Hematopoietic multipotent progenitor cell treated with erythropoietin and hydrocortisone succinate and interleukin-3 and kit ligand, for 15 days (in vitro differentiated cells): ENCODE data around the gene CD69.
"Not testable (repeated sequence)": the region's sequence is repeated elsewhere in the genome, so short reads cannot be mapped to it uniquely, and the experiment has no call there.

Experiments used
- DNase-seq: peaks from one replicate; pipeline ENCODE4 v3.0.0-alpha.2; 2015; ENCODE audit warnings: low spot score

CD69 gene

DNA sequence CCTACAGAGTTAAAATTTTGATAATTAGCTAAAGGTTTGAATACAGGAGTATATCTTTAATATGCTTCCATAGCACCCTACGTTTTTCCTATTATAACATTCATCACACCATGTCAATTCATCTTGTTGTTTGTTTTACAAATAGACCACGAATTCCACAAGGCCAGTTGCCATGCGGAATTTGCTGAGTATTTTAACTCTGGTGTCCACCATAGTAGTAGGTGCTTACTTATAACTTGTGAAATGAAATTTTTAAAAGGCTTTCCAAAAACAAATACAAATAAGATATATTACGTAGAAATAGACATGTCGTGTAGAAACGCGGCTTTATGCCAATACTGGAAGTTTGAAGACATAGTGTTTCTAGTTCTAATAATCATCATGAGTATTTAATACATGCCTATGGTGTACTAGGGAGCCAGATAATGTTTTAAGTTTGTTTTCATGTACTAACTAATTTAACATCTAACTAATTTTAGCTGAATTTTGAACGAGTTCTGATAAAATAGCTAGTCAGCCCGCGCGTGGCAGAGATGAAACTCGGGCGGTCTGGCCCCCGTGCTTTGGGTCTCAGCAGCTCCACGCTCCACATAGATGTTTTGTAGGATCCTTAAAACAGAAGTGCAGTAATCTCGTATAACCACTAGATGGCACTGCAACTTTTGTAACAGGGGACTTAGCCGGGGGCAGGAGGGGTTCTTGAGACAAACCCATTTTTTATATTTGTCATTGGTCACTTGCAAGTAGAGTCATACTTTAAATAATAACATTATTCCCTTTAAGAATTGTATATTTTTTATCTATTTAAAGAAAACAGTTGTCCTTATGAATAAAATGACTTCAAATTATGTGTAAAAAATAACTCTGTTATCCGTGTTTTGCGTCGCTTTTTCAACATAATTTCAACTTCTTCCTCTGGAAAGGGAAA lies 10.2 kb downstream of the CD69 start:
- peak; percentile 85 for DNase-seq

DNA sequence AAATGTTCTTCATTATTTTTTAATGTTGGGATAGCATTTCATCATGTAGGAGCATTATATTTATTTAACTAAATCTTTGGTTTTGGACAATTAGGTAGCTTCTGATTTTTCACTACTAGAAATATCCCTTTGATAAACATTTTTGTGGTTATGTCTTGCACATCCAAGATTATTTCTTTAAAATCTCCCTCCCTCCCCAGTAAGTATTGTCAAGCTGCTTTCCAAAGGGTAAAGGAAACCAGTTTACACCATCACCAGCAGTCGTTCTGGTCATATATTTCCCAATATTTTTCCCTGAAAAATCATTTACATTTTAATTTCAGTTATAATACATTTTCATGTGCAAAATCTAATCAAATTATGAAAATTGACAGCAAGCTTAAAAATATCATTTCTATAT lies 11.1 kb downstream of the CD69 start:
- DNase-seq = no peak

DNA sequence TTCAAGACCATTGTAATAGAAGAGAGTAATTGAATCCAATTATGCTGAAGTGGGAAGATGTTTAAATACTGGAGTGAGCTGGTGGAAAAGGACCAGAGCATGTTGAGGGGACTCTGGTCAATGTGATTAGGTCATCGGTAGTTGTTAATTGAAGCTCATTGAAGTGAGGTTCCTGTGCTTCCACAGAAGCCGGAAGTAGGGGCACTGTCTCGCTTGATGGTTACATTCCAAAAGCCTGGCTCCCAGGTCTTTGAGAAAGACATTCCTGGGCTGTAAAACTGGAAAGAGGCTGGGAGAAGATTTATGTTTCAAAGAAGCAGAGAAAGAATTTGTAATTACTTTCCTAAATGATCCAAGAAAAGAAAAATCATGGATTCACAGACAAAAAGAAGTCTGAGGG lies 15.5 kb downstream of the CD69 start:
- no peak for DNase-seq

DNA sequence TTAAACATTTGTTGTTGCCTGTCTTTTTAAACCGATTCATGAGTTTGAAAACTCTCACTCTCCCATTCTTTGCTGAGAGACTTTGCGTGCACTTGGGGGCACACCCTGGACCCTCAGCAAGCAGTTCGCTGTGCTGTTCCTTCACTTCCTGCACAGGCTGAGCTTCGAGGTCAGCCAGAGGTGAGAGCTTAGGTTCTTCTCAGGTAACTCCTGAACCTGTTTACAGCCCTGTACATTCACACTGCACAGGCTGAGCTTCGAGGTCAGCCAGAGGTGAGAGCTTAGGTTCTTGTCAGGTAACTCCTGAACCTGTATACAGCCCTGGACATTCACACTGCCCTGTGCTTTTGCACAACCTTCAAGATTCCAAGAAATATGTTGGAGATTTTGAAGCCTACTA lies 18.0 kb downstream of the CD69 start:
- no peak for DNase-seq

DNA sequence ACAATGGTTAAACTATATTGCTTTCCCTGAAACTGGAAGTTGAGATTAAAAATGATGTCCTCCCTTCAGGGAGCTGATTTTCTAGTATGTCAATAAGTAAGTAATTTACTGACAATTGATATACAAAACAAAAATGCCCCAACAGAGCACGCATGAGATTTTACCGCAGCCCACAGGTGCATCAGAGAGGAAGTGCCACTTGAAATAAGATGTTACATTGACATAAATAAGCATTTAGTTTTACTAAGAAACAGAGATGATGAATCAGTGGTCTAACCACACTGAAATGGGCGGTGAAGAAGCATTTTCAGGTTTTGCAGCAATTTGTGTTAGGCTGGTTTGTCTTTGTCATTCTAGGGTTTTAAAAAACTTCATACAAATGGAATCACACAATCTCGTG lies 19.0 kb downstream of the CD69 start:
- DNase-seq = no peak

DNA sequence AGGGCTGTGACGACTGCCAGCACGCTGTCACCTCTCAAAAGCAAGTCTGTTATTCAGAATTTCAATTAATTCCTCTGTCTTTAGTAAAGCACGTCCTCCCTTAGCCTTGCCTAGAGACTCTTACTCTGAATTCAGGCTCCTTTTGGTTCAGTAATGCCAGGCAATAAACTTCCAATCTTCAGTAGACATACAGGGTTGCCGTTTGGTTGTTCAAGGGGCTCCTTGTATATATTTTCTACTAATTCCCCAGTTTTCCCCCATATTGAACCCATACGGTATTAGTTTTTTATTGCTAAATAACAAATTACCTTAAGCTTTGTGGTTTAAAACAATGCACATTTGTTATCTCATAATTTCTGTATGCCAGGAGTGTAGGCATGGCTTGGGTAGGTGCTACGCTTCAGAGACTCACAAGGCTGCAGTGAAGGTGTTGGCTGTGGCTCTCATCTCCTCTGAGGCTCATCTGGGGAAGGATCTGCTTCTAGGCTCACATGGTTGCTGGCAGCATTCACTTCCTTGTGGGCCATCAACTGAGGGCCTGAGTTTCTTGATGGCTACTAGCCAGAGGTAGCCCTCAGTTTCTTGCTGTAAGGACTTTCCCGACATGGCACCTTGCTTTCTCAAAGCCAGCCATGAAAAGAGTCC lies 20.5 kb downstream of the CD69 start:
- DNase-seq = no peak

DNA sequence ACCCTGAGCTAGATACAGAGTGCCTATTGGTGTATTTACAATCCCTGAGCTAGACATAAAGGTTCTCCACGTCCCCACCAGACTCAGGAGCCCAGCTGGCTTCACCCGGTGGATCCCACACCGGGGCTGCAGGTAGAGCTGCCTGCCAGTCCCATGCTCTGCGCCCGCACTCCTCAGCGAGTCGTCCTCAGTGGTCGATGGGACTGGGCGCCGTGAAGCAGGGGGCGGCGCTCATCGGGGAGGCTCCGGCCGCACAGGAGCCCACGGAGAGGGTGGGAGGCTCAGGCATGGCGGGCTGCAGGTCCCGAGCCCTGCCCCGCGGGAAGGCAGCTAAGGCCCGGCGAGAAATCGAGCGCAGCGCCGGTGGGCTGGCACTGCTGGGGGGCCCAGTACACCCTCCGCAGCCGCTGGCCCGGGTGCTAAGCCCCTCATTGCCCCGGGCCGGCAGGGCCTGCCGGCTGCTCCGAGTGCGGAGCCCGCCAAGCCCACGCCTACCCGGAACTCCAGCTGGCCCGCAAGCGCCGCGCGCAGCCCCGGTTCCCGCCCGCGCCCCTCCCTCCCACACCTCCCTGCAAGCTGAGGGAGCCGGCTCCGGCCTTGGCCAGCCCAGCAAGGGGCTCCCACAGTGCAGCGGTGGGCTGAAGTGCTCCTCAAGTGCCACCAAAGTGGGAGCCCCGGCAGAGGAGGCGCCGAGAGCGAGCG lies 21.1 kb downstream of the CD69 start:
- not testable (repeated sequence) for DNase-seq

DNA sequence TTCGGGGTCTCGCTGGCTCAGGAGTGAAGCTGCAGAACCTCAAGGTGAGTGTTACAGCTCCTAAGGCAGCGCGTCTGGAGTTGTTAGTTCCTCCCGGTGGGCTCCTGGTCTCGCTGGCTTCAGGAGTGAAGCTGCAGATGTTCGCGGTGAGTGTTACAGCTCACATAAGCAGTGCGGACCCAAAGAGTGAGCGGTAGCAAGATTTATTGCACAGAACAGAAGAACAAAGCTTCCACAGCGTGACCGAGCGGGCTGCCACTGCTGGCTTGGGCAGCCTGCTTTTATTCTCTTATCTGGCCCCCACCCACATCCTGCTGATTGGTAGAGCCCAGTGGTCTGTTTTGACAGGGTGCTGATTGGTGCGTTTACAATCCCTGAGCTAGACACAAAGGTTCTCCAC lies 21.8 kb downstream of the CD69 start:
- not testable (repeated sequence) for DNase-seq

DNA sequence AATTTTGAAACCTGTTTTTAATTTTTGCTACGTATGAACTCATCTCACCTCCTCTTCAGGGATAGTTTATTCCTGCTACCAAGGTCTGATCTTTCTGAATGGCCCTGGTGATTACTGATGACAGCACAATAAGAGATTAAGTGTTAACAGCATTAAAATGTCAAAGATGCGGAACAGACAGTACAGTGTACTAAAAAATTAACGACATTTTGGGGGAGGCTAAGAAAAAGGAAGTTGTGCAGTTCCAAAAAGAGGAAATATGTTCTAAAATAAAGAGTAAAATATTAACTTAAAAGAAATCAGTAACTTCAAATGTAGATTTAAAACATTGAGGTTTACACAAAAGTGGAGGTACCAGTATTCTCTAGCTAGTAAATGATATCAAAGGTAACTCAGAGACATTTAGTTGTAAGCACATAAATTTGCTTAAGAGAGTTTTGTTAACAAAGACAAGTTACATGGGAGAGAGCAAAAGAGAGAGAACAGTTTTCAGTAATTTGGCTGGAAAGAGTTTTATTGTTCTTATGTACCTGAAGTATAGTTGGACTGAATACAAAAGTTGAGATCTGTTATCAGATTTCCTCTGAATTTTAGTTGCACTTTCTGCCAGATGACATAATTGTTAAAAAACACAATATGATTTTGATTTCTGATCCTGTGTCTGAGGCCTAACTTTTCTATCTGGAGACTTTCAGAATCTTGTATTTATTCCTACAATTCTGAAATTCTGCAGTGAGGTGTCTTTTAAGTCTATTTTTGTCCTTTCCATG lies 23.6 kb downstream of the CD69 start:
- no peak for DNase-seq

DNA sequence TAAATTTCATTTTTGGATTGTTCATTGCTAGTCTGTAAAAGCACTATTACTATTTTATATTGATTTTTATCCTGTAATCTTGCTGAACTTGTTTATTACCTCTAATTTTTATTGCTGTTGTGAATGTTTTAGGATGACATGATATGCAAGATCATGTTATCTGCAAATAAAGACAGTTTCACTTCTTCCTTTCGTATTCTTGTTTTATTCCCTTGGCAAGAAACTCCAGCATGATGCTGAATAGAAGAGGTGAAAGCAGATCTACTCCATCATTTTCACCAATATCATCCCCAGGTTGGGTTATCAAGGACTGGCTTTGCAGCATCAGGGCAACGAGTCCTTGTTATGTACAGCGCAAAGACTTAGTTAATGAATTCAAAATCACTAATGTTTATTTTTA lies 25.1 kb downstream of the CD69 start:
- no peak for DNase-seq

DNA sequence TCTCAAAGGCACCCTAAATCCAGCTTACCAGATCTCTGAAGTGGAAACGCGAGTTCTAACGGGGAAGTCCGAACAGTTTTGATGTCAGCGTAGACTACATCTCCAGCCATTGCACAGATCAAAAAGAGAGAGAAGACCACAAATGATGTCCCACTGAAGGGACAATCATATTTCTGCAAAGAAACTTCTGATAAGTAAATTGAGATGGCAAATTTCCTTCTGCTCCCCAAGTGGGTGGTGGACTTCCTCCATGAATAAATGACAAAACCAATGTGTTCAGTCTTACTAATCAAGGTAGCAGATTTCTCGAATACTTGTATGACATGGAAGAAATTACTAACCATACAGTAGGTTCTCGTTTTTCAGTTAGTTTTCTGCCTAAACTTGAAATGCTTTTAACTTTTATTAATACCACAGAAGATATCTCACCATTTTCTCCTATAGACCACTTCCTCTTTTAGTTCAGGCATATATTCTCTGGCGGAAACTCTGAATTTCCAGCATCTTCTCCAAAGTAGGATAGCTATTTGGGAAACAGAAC lies 27.7 kb downstream of the CD69 start, which contains the start of gene CLECL1:
Gene CLECL1, minus strand, starts transcription at position 177 of the 541 bp plus-strand sequence.
- DNase-seq = no peak

DNA sequence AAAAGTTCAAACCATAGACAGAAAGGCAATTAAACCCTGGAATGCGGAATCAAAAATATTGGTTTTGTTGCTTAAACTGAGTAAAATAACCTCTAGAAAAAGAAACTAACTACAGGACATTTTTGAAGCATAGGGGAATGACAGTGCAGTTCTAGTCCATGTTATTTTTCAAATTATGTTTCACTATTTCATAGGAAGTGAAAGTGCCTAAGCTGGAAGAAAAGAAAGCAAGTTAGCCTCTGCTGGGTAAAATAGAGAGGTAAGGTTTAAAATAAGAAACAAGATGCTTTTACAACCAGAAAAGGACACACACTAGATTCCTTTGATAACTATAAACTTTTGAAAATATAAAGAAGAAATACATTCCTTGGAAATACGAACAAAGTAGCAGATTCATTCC lies 28.9 kb downstream of the CD69 start:
- no peak for DNase-seq

DNA sequence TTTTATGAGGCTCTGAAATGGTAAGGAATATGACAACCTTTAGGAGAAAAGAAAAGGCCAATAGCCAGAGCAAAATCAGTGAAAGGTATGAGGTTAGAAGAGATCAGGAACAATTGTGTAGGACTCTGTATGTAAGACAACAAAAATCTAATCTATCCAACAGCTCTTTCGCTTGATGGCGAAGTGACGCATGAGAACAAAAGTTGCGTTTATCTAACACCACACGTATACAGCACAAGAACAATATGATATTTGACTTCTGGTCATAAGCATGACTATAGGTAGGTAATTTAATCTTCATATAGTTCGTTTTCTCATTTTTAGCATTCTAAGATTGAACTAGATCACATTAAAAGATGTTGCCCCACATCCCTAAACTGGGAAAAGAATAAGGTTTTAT lies 29.3 kb downstream of the CD69 start:
- no peak for DNase-seq

DNA sequence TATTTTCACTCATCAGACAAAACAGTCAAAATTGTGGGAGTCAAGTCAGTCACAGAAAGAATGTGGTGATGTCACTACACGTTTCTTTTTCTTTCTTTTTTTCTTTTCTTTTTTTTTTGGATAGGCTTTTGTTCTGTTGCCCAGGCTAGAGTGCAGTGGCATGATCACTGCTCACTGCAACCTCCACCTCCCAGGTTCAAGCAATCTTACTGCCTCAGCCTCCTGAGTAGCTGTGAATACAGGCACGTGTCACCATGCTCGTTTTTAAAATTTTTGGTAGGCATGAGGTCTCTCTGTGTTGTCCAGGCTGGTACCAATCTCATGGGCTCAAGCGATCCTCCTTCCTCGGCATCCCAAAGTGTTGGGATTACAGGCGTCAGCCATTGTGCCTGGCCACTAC lies 30.1 kb downstream of the CD69 start:
- DNase-seq = no peak

DNA sequence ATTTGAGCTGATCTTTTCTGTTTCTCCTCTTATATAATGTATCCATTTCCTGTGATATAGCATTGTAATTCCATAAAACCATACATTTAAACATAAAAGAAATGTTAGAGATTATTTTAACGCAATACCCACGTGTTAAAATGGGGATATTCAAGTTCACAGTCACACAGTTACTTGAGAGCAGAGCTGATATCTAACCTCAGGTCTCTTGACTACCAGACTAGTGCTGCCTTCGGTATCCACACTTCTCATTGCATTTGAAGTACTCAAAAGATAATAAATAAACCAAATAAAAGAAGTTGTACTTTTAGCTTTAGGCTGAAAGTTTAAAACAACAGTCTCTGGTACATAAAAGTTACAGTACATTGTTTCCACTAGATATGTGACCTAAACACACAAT lies 30.7 kb downstream of the CD69 start:
- DNase-seq = no peak

DNA sequence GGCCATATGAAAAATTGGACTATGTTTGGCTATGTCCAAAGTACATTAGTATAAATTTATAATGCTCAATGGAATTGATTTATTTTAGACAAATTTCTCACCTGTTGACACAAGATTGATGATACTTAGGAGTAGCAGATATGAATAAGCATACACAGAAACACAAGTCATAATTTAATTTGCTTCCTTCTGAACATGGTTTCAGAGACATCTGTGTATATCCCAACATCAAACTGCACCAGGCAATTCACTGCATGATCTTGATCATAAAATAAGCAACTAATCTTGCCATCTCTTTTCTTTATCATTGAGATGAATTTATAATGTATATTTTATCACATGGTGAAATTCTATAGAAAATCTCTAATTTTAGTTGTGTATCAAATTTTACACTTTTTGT lies 31.6 kb downstream of the CD69 start:
- no peak for DNase-seq

DNA sequence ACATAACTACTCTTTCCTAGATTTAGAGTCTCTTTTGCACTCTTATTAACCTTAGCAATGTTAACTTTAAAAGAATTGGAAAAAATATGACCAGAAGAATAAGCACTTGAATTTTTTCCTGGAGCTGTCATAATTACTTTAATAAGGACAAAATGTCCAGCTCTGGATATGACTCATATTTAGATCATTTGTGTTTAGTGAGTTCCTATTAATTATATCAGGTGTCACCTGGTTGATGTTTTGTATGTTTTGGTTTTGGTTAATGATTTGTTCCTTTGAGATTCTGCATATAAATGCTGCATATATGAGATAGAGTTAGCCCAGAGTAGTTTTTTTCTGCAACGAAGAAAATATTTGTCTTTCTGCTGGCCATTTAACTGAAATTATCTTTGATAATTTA lies 32.9 kb downstream of the CD69 start:
- DNase-seq = no peak

DNA sequence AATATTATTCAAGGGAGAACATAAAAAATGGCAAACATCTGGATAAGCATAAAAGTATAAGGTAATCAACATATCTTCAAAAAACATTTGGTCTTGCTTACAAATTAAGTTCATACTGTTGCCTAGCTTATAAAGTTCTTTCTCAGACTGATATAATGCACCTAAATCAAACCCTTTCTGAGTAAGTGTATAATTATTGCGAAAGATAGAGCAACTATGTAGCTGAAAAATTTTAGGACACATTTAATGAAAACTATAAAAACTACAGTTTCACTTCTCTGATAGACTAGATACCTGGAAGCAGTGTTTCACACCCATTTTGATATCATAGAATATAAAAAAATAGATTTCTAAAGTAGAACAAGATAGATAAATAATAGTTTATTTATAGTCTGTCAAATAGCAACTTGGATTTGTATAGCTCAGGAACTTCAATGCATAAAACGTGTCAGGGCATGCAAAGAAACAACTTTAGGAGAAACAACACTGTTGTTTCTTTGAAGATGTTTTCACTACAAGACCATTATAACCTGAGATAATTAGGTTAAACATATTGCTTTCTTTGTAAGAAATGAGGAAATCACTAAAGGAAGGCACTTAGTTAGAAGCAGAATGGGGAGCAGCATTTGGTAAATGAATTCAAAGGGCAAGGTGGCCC lies 35.4 kb downstream of the CD69 start:
- DNase-seq = no peak

DNA sequence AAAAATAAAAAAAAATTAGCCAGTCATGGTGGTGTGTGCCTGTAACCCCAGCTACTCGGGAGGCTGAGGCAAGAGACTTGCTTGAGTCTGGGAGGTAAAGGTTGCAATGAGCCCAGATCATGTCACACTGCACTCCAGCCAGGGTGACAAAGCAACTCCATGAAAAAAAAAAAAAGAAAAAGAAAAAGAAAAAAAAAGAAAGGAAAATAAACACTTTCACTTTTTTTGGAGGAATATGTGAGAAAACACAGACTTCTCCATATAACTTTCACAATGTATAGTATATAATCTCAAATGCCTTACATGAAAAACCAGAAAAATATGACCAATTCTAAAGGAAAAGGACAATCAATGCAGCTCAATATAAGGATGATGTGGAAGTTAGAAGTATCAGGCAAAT lies 36.7 kb downstream of the CD69 start:
- DNase-seq = no peak

DNA sequence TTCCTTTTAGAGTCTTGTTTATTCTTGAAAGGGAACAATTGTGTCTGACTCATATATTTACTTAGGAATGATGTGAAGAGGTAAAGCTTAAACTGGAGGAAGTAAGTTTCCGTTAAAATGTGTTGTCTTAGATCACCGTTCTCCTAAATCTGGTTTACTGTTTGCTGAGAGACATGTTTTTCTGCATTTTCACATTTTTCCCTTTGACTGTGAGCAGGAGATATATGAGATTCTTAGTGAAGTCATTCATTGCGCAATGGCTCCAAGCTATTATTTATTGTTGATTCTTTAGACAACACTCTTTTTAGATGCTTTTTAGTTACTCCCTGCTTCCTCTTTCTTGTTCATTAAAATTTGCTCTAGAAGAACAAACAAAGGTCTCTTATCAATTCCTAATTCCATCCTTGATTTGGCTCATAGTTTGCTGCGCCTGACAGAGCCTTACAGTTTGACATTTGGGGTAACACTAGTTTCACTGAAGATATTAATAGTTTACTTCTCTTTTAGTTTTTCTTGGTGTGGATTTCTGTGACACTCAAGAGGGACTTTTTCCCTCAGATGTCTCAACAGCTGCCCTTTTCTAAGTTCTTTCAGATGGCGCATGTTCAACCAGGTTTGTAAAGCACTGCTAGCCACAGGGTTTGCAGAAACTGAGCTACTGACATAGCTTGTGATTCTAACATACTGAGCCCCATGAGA lies 39.2 kb downstream of the CD69 start:
- DNase-seq = no peak

DNA sequence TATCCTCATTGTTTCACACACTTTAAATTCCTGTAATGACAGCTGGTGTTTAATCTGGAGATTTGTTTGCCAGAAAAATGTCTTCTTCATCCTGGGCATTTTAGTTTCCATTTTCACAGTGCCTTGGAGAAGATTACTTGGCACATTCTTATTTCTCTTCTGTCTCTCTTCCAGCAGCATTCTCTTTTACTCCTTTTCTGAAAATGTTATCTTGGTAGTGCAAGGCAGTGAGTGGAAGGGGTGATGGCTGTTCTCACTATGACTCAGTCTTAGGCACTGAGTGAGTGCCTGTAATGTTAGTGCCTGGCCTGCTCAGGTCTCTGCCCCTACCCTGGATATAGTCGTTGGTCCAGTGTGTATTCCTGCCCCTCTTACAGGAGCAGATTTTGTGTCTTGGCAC lies 40.9 kb downstream of the CD69 start:
- DNase-seq = no peak
